Tibial nerve (tissue), 4 donors: ENCODE data around the gene COL4A2.

Experiments used
- CTCF ChIP-seq, 5 experiments: fragments of 200-600 bp in 3 of 5; fragments of 450-650 bp in 2 of 5; sonication (generic) in 3 of 5; IDR thresholded peaks; one replicate each; pipeline ENCODE4 v1.5.1; 2016 to 2019; ENCODE audit warnings: antibody characterized with exemption in 5 of 5, mild to moderate bottlenecking in 3 of 5, moderate library complexity in 2 of 5
- EP300 ChIP-seq, 2 donors: sonication (generic); formaldehyde crosslinking; IDR thresholded peaks; one replicate each; pipeline ENCODE4 v1.6.1; 2017; ENCODE audit warnings: antibody characterized with exemption in 2 of 2, mild to moderate bottlenecking in 1 of 2
- POLR2A ChIP-seq, 2 donors: fragments of 450-650 bp; IDR thresholded peaks; one replicate each; pipeline ENCODE4 v1.6.1; 2017; ENCODE audit warnings: antibody characterized with exemption in 2 of 2, mild to moderate bottlenecking in 2 of 2, moderate library complexity in 2 of 2

- TF ChIP-seq CTCF (IDR thresholded peaks at IDR 0.05) = no peak
- TF ChIP-seq POLR2A (IDR thresholded peaks at IDR 0.05) = no peak
- TF ChIP-seq EP300 (IDR thresholded peaks at IDR 0.05) = no peak
Observed at GRCh38 chr13:110322828-110323171, 15.7 kb downstream of the COL4A2 start.
